K562 (cell line): ENCODE results near the gene SMC1A. TPM values are rescaled to one million over a fixed set of nuclear protein-coding genes. Genes with fewer than 3 reads are reported as not detected.
A peak's percentile ranks its signal among the peaks of the same experiment; 100 is the strongest.

ENCODE experiments used
- ADNP ChIP-seq: fragments of 200-800 bp; sonication (Bioruptor generic); IDR thresholded peaks from 2 replicates; pipeline ENCODE4 v1.6.1; 2016; ENCODE audit warnings: missing genetic modification characterization, missing compliant biosample characterization
- CHCHD3 ChIP-seq: fragments of 250-450 bp; sonication (Bioruptor Pico); IDR thresholded peaks from 2 replicates; pipeline ENCODE4 v2.1.2; 2022; ENCODE audit warnings: mild to moderate bottlenecking
- CREB3 ChIP-seq: fragments of 450-650 bp; conservative IDR thresholded peaks from 2 replicates; pipeline ENCODE4 v1.6.1; 2016; ENCODE audit warnings: missing genetic modification characterization, low read depth, mild to moderate bottlenecking, missing compliant biosample characterization, moderate library complexity
- ESRRB ChIP-seq: fragments of 250-450 bp; sonication (Bioruptor Pico); IDR thresholded peaks from 2 replicates; pipeline ENCODE4 v1.5.0; 2020; ENCODE audit warnings: mild to moderate bottlenecking, moderate library complexity, borderline replicate concordance
- POLR3G ChIP-seq: IDR thresholded peaks from 2 replicates; pipeline ENCODE4 v1.6.1; 2011; ENCODE audit not compliant: insufficient read length, insufficient replicate concordance; ENCODE audit errors: extremely low read depth
- TSHZ1 ChIP-seq: fragments of 250-450 bp; sonication (Bioruptor Pico); IDR thresholded peaks from 2 replicates; pipeline ENCODE4 v1.4.0; 2020; ENCODE audit warnings: mild to moderate bottlenecking, moderate library complexity
- ZC3H4 ChIP-seq: sonication (generic); formaldehyde crosslinking; IDR thresholded peaks from 2 replicates; pipeline ENCODE4 v1.9.0; 2021; ENCODE audit warnings: missing genetic modification reagents, borderline replicate concordance
- ZFX ChIP-seq: sonication (generic); formaldehyde crosslinking; IDR thresholded peaks from 2 replicates; pipeline ENCODE4 v1.8.0; 2022; ENCODE audit warnings: mild to moderate bottlenecking, missing genetic modification reagents, moderate library complexity
- polyA plus RNA-seq, 8 experiments: library from polyadenylated mRNA; depleted of rRNA in 4 of 8; stranded (reverse) in 5 of 8; unstranded in 3 of 8; fragments of >200 nt; fragmentation: Nextera tagmentation in 2 of 8; fragmentation: Illumina TruSeq in 1 of 8; extraction: Ambion mirVana in 2 of 8; extraction: Trizol in 1 of 8; gene quantifications; 2 replicates each; pipeline versions ENCODE4 v1.2.1 to v1.2.3, GENCODE V29; 2011 to 2014; ENCODE audit warnings: inconsistent platforms in 1 of 8, missing spikeins in 1 of 8
- total RNA-seq, 7 experiments: library from RNA; depleted of rRNA in 6 of 7; stranded (reverse); fragments of >200 nt in 6 of 7; fragmentation: Illumina TruSeq in 2 of 7; extraction: Trizol in 2 of 7; gene quantifications; 2 replicates each; pipeline versions ENCODE4 v1.2.1 to v1.2.3, GENCODE V29; 2011 to 2021; ENCODE audit warnings: low replicate concordance in 1 of 7
- TF ChIP-seq, protein P1 (sequence below): fragments of 200-600 bp; sonication (generic); IDR thresholded peaks from one replicate; pipeline ENCODE4 v1.6.1; 2012; ENCODE audit warnings: mild to moderate bottlenecking, low read depth, low read length, inconsistent platforms
- TF ChIP-seq, protein P2 (sequence below): fragments of 250-450 bp; sonication (Bioruptor Pico); IDR thresholded peaks from 2 replicates; pipeline ENCODE4 v1.8.0; 2022; ENCODE audit warnings: moderate library complexity, mild to moderate bottlenecking, inconsistent platforms

Gene SMC1A
- total and polyA plus RNA-seq, 9 of the 15 experiments (the other 6 are each of a cell fraction or from before 2014, with no cell fraction given): 28.5 to 126 (median 71.2) TPM

DNA sequence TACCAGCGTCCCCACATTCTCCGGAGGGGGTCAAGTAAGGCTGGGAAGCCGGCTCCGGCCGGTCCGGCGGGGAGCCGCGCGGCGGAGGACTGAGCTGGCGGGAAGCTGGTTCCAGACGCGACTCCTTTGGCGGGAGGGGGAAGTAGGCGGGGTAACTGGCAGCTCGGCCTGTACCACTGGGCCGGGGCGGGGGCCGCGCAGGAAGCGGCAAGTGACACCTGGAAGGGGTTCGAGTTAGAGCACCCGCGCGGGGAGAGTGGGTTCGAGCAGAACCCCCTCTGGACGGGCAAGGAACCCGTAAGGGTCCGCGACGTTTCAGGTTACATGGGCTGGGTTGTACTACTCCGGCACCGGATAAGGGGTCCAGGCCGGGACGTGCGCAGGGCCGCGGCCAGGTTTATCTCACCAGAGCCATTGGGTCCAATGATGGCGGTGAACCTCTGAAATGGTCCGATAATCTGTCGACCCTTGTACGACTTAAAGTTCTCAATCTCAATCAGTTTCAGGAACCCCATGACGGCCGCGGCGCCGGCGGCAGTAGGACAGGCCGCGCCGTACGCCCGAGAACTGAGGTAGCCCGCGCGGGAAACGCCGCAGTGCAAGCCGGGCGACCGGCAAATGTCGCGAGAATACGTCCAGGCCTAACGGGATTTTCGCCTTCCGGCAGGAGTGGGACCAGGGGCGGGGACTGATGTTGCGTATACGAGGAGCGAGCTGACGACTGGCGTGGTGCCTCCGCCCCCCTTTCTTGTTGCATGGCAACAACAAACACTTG lies at the start of gene SMC1A (continued):
- TF ChIP-seq, protein P1, sequence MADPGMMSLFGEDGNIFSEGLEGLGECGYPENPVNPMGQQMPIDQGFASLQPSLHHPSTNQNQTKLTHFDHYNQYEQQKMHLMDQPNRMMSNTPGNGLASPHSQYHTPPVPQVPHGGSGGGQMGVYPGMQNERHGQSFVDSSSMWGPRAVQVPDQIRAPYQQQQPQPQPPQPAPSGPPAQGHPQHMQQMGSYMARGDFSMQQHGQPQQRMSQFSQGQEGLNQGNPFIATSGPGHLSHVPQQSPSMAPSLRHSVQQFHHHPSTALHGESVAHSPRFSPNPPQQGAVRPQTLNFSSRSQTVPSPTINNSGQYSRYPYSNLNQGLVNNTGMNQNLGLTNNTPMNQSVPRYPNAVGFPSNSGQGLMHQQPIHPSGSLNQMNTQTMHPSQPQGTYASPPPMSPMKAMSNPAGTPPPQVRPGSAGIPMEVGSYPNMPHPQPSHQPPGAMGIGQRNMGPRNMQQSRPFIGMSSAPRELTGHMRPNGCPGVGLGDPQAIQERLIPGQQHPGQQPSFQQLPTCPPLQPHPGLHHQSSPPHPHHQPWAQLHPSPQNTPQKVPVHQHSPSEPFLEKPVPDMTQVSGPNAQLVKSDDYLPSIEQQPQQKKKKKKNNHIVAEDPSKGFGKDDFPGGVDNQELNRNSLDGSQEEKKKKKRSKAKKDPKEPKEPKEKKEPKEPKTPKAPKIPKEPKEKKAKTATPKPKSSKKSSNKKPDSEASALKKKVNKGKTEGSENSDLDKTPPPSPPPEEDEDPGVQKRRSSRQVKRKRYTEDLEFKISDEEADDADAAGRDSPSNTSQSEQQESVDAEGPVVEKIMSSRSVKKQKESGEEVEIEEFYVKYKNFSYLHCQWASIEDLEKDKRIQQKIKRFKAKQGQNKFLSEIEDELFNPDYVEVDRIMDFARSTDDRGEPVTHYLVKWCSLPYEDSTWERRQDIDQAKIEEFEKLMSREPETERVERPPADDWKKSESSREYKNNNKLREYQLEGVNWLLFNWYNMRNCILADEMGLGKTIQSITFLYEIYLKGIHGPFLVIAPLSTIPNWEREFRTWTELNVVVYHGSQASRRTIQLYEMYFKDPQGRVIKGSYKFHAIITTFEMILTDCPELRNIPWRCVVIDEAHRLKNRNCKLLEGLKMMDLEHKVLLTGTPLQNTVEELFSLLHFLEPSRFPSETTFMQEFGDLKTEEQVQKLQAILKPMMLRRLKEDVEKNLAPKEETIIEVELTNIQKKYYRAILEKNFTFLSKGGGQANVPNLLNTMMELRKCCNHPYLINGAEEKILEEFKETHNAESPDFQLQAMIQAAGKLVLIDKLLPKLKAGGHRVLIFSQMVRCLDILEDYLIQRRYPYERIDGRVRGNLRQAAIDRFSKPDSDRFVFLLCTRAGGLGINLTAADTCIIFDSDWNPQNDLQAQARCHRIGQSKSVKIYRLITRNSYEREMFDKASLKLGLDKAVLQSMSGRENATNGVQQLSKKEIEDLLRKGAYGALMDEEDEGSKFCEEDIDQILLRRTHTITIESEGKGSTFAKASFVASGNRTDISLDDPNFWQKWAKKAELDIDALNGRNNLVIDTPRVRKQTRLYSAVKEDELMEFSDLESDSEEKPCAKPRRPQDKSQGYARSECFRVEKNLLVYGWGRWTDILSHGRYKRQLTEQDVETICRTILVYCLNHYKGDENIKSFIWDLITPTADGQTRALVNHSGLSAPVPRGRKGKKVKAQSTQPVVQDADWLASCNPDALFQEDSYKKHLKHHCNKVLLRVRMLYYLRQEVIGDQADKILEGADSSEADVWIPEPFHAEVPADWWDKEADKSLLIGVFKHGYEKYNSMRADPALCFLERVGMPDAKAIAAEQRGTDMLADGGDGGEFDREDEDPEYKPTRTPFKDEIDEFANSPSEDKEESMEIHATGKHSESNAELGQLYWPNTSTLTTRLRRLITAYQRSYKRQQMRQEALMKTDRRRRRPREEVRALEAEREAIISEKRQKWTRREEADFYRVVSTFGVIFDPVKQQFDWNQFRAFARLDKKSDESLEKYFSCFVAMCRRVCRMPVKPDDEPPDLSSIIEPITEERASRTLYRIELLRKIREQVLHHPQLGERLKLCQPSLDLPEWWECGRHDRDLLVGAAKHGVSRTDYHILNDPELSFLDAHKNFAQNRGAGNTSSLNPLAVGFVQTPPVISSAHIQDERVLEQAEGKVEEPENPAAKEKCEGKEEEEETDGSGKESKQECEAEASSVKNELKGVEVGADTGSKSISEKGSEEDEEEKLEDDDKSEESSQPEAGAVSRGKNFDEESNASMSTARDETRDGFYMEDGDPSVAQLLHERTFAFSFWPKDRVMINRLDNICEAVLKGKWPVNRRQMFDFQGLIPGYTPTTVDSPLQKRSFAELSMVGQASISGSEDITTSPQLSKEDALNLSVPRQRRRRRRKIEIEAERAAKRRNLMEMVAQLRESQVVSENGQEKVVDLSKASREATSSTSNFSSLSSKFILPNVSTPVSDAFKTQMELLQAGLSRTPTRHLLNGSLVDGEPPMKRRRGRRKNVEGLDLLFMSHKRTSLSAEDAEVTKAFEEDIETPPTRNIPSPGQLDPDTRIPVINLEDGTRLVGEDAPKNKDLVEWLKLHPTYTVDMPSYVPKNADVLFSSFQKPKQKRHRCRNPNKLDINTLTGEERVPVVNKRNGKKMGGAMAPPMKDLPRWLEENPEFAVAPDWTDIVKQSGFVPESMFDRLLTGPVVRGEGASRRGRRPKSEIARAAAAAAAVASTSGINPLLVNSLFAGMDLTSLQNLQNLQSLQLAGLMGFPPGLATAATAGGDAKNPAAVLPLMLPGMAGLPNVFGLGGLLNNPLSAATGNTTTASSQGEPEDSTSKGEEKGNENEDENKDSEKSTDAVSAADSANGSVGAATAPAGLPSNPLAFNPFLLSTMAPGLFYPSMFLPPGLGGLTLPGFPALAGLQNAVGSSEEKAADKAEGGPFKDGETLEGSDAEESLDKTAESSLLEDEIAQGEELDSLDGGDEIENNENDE: no peak
- TF ChIP-seq, protein P2, sequence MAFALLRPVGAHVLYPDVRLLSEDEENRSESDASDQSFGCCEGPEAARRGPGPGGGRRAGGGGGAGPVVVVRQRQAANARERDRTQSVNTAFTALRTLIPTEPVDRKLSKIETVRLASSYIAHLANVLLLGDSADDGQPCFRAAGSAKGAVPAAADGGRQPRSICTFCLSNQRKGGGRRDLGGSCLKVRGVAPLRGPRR: no peak
- no peak for TF ChIP-seq ADNP
- TF ChIP-seq CHCHD3 (CRISPR knock-in tag): no peak
- no peak for TF ChIP-seq CREB3
- TF ChIP-seq ZC3H4 (CRISPR knock-in tag): peak; percentile 79
- no peak for TF ChIP-seq TSHZ1 (CRISPR knock-in tag)
- no peak for TF ChIP-seq POLR3G
- TF ChIP-seq ESRRB (CRISPR knock-in tag): no peak
- peak; percentile 99 for TF ChIP-seq ZFX (CRISPR knock-in tag)
